ENCODE measurements around the gene UBE2L3.
"Not testable (repeated sequence)": the region's sequence is repeated elsewhere in the genome, so short reads cannot be mapped to it uniquely, and the experiment has no call there.

UBE2L3 gene

GRCh38 chr22:21573293-21573734 lies 5.8 kb downstream of the UBE2L3 start:
- no peak for DNase-seq

GRCh38 chr22:21573750-21574494 lies 6.4 kb downstream of the UBE2L3 start:
- DNase-seq: peak; percentile 24

GRCh38 chr22:21579474-21579851 lies 11.9 kb downstream of the UBE2L3 start:
- DNase-seq: no peak

GRCh38 chr22:21580623-21581007 lies 13.1 kb downstream of the UBE2L3 start:
- DNase-seq: not testable (repeated sequence)

- DNase-seq: not testable (repeated sequence)
Observed at GRCh38 chr22:21581009-21581713, 13.6 kb downstream of the UBE2L3 start.

- peak; percentile 32 for DNase-seq
Observed at GRCh38 chr22:21582801-21583740, 15.6 kb downstream of the UBE2L3 start.

GRCh38 chr22:21585389-21585788 lies 17.9 kb downstream of the UBE2L3 start:
- DNase-seq: no peak

- no peak for DNase-seq
Observed at GRCh38 chr22:21587803-21588611, 20.5 kb downstream of the UBE2L3 start.

GRCh38 chr22:21589396-21589795 lies 21.9 kb downstream of the UBE2L3 start:
- no peak for DNase-seq

- no peak for DNase-seq
Observed at GRCh38 chr22:21590809-21591641, 23.5 kb downstream of the UBE2L3 start.

GRCh38 chr22:21591695-21592094 lies 24.2 kb downstream of the UBE2L3 start:
- DNase-seq: no peak

GRCh38 chr22:21592422-21592821 lies 24.9 kb downstream of the UBE2L3 start:
- no peak for DNase-seq

GRCh38 chr22:21593406-21594232 lies 26.1 kb downstream of the UBE2L3 start:
- peak; percentile 6 for DNase-seq

- DNase-seq: no peak
Observed at GRCh38 chr22:21594865-21595452, 27.4 kb downstream of the UBE2L3 start.

- not testable (repeated sequence) for DNase-seq
Observed at GRCh38 chr22:21596356-21597135, 29.0 kb downstream of the UBE2L3 start.

GRCh38 chr22:21598302-21598701 lies 30.8 kb downstream of the UBE2L3 start:
- DNase-seq: no peak

GRCh38 chr22:21599053-21599893 lies 31.8 kb downstream of the UBE2L3 start:
- DNase-seq: no peak

- no peak for DNase-seq
Observed at GRCh38 chr22:21602579-21602978, 35.1 kb downstream of the UBE2L3 start.

Data from DMS53 (cell line).